OCI-LY3 (cell line): ENCODE results near the gene LCE5A.

Experiments used
- EZH2phosphoT487 ChIP-seq: fragments of 200-600 bp; shearing (Covaris generic); IDR thresholded peaks from 2 replicates; pipeline ENCODE4 v1.6.1; 2018; ENCODE audit warnings: antibody characterized with exemption, mixed run types, low read depth
- TF ChIP-seq, protein P1 (sequence below): fragments of 200-600, 300-600 bp; sonication (generic); IDR thresholded peaks from 2 replicates; pipeline ENCODE4 v1.5.1; 2014; ENCODE audit warnings: antibody characterized with exemption, low read length, low read depth

DNA sequence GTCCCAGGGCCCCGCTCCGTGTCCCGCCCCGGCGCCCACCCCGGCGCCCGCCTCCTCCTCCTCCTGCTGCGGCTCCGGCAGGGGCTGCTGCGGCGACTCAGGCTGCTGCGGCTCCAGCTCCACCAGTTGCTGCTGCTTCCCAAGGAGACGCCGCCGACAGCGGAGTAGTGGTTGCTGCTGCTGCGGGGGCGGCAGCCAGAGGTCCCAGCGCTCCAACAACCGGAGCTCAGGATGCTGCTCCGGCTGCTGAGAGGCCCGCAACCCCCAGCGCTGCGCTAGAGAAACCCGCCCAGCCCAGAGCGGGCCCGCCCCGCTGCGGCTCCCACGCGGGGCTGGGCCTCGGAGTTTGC is 4.8 kb downstream of the LCE5A start:
- TF ChIP-seq, protein P1, sequence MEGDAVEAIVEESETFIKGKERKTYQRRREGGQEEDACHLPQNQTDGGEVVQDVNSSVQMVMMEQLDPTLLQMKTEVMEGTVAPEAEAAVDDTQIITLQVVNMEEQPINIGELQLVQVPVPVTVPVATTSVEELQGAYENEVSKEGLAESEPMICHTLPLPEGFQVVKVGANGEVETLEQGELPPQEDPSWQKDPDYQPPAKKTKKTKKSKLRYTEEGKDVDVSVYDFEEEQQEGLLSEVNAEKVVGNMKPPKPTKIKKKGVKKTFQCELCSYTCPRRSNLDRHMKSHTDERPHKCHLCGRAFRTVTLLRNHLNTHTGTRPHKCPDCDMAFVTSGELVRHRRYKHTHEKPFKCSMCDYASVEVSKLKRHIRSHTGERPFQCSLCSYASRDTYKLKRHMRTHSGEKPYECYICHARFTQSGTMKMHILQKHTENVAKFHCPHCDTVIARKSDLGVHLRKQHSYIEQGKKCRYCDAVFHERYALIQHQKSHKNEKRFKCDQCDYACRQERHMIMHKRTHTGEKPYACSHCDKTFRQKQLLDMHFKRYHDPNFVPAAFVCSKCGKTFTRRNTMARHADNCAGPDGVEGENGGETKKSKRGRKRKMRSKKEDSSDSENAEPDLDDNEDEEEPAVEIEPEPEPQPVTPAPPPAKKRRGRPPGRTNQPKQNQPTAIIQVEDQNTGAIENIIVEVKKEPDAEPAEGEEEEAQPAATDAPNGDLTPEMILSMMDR: no peak
- TF ChIP-seq EZH2phosphoT487: no peak
